Astrocyte of the cerebellum (primary cell): ENCODE measurements around the gene SORCS3.

Source experiments
- DNase-seq: peaks from one replicate; pipeline ENCODE4 v3.0.0-alpha.2; 2011; ENCODE audit warnings: low read depth
- H3K4me3 ChIP-seq: 2 replicates; pipeline ENCODE4 v1.5.1; 2011; ENCODE audit warnings: mild to moderate bottlenecking, low read depth, low read length, moderate library complexity
- in situ Hi-C: cut with HindIII; loops from 2 replicates; pipeline ENCODE4 v1.10.0; 2017; ENCODE audit warnings: low sequenced_read_pairs
- TF ChIP-seq, protein P1 (sequence below): IDR thresholded peaks from 2 replicates; pipeline ENCODE4 v1.5.1; 2012; ENCODE audit warnings: low read length, low read depth, moderate library complexity, mild to moderate bottlenecking; ENCODE audit errors: missing control alignments

SORCS3 gene

DNA sequence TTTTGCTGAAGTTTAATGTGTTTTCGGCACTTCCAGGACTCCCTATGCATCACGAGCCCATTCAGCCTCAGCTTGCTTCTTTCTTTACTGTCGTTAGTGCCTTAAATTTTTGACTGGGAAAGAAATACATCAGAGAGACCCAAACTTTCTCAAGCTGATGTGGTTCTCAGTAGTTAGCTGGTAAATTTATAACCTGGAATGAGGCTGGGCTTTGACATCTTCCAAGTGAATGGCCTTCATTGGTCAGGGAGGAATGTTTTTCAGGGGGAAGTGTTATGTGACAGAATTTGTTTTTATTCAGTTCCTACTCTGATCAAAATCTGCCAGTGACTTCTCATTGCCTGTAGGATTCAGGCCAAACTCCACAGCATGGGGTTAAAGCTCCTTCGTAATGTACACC is 296.9 kb downstream of the SORCS3 start:
- no peak overlapping the region for H3K4me3 ChIP-seq
- in situ Hi-C loops, result no loop called here
- TF ChIP-seq, protein P1, sequence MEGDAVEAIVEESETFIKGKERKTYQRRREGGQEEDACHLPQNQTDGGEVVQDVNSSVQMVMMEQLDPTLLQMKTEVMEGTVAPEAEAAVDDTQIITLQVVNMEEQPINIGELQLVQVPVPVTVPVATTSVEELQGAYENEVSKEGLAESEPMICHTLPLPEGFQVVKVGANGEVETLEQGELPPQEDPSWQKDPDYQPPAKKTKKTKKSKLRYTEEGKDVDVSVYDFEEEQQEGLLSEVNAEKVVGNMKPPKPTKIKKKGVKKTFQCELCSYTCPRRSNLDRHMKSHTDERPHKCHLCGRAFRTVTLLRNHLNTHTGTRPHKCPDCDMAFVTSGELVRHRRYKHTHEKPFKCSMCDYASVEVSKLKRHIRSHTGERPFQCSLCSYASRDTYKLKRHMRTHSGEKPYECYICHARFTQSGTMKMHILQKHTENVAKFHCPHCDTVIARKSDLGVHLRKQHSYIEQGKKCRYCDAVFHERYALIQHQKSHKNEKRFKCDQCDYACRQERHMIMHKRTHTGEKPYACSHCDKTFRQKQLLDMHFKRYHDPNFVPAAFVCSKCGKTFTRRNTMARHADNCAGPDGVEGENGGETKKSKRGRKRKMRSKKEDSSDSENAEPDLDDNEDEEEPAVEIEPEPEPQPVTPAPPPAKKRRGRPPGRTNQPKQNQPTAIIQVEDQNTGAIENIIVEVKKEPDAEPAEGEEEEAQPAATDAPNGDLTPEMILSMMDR, result no peak
- DNase-seq, result no peak

DNA sequence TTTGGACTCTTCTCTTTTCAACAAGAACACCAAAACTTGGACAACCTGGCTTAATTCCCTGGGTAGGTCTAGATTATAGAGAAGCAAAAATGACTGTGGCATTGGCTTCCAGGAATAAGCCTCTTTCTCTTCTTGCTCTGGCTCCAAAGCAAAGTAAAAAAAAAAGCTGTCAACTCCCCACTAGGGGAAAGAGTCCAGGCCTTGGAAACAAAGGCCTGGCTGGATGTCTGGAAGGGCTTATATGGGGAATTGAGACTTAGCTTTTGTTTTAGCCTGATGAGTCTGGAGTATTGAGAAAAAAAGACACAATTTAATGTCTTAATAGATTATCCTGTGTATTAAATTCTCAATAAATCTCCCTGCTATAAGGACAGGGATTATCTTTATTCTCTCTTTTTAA is 300.6 kb downstream of the SORCS3 start:
- no peak for DNase-seq
- no peak overlapping the region for H3K4me3 ChIP-seq
- TF ChIP-seq, protein P1, result no peak
- in situ Hi-C loops, result no loop called here

DNA sequence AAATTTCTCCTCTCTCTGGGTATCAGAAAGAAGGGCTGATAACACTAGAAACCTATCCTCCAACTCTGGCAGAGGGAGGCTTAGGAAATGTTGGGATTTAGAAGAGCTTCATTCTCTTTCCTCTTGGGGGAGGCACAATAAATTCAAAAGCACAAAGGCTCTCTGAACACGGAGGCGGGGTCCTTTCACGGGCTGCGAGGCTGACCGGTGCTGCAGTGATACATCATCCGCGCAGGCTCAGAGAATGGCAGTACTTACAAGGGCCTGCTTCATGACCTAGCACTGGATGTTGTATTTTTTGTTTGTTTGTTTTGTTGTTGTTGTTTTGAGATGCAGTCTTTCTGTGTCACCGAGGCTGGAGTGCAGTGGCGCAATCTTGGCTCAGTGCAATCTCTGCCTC is 306.2 kb downstream of the SORCS3 start:
- TF ChIP-seq, protein P1, result no peak
- in situ Hi-C loops, result no loop called here
- no peak overlapping the region for H3K4me3 ChIP-seq
- DNase-seq, result no peak

DNA sequence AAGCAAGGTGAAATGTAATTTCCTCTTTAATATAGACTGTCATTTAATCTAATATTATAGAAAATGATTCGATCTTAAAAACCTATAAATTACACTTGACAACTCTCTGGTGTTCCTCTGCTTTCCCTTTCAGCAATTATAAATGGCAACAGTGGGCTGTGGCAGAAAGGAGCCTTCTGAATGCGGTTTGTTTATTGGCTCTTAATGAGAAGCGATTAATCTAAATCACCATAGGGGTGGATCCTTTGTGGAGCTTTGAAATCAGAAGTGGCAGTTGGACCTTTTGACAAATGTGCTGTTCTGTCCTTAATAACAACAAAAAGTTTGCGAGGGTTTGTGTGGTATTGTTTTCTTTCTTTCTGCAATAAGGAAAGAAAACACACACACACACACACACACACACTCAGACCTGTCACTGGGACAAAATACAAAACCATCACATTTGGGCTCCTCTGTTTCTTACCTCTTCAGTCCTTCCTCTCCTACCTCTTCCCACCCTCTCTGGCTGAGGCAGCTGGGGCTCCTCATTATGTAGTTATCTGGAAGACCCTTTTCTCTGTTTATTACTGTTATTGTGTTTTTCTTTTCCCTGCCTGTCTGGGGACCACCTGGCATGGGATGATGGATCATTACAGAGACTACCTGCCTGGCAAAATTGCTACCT is 316.2 kb downstream of the SORCS3 start:
- in situ Hi-C loops, result no loop called here
- TF ChIP-seq, protein P1, result no peak
- no peak for DNase-seq
- no peak overlapping the region for H3K4me3 ChIP-seq

DNA sequence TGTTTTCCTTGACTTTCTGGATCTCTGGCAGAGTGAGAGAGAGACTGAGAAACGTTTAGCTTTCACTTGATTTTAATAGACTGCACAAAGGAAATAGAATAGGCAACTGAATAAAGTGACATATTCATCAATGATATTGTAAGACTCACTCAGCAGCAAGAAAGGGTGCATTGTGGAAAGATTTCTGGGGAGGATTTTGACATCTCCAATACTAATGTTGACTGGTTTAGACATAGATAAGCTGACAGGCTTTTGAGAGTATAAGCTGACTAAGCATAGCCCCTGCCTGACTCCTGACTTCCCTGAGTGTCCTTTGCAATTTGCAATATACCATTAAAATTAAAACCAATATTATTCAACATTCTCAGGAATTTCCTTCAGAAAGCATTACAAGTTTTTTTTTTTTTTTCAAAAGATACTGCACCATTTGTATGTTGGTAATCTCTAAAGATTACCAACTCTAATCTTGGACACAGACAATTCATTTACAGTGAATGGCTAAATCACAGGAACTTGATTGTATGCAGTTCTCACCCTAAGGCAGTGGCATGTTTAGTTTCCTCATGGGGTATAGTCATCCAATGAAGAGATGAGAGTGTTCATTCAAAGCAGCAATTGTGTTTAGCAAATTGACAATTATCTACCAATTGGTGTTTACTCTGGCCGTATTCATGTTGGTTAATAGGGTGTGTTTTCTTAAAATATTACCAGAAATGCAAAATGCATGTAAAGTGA is 325.6 kb downstream of the SORCS3 start:
- no peak for DNase-seq
- in situ Hi-C loops, result no loop called here
- TF ChIP-seq, protein P1, result no peak
- no peak overlapping the region for H3K4me3 ChIP-seq

DNA sequence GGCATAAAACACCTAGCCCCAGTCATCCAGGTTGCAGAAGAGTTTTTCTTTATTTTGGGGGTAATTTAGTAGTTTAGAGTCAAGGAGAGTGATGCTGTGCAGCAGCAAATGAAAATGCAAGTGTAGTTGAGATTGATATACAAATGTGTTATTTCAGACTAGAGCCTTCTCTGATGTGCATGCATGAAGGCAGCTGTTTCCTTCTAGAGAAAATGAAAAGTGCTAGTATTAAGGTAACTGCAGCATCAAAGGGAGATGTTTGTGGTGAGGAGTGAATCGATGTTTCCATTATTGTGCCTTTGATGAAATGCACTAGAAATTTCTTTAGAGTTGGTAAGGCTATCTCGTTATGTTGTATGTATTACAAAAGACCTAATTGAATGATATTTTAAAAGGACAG is 339.3 kb downstream of the SORCS3 start:
- H3K4me3 ChIP-seq, result no peak overlapping the region
- DNase-seq, result no peak
- TF ChIP-seq, protein P1, result no peak
- in situ Hi-C loops, result no loop called here
